ENCODE results near the gene STAM.

DNA sequence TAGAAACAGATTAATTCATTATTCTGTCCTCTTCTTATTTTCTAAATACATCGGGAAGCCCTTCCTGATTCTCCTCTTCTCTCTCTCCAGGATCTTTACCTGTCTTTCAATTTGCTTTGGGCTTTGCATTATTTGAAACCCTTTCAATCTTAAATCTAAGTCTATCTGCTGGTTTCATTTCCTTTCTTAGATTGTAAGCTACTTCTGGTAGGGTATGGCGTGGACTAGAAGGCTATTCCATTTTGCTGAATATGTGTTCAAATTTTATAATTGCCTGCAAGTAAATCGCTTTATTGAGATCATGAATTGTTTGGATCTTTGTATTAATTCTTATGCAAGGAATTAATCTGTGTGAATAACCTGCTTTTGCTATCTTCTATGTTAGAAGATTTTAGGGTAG is 11.1 kb downstream of the STAM start:
- TF ChIP-seq MAX (IDR thresholded peaks at IDR 0.05; ENCODE audit: low read depth), result no peak
- TF ChIP-seq RAD21 (IDR thresholded peaks at IDR 0.05; ENCODE audit: low read length), result no peak
- TF ChIP-seq CTCF (IDR thresholded peaks at IDR 0.05), result no peak
- no peak for TF ChIP-seq ELF1 (IDR thresholded peaks at IDR 0.05)
- no peak for TF ChIP-seq RXRA (IDR thresholded peaks at IDR 0.05; ENCODE audit: borderline replicate concordance, low read depth)
- TF ChIP-seq TAF1 (IDR thresholded peaks at IDR 0.05; ENCODE audit: borderline replicate concordance, low read depth, low read length), result no peak
- TF ChIP-seq JUND (IDR thresholded peaks at IDR 0.05), result no peak

All from SK-N-SH (cell line).